LNCAP (cell line): ENCODE results near the gene MITF.

Experiments used
- TF ChIP-seq, protein P1 (sequence below): fragments of 450-650 bp; IDR thresholded peaks from 2 replicates; pipeline ENCODE4 v1.5.1; 2017; ENCODE audit warnings: mild to moderate bottlenecking

MITF gene

GRCh38 chr3:69781593-69781992, 42.3 kb downstream of the MITF start:
- TF ChIP-seq, protein P1, sequence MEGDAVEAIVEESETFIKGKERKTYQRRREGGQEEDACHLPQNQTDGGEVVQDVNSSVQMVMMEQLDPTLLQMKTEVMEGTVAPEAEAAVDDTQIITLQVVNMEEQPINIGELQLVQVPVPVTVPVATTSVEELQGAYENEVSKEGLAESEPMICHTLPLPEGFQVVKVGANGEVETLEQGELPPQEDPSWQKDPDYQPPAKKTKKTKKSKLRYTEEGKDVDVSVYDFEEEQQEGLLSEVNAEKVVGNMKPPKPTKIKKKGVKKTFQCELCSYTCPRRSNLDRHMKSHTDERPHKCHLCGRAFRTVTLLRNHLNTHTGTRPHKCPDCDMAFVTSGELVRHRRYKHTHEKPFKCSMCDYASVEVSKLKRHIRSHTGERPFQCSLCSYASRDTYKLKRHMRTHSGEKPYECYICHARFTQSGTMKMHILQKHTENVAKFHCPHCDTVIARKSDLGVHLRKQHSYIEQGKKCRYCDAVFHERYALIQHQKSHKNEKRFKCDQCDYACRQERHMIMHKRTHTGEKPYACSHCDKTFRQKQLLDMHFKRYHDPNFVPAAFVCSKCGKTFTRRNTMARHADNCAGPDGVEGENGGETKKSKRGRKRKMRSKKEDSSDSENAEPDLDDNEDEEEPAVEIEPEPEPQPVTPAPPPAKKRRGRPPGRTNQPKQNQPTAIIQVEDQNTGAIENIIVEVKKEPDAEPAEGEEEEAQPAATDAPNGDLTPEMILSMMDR = no peak

- TF ChIP-seq, protein P1 = no peak
These were observed 45.8 kb downstream of the MITF start for GRCh38 chr3:69784954-69785514.

DNA sequence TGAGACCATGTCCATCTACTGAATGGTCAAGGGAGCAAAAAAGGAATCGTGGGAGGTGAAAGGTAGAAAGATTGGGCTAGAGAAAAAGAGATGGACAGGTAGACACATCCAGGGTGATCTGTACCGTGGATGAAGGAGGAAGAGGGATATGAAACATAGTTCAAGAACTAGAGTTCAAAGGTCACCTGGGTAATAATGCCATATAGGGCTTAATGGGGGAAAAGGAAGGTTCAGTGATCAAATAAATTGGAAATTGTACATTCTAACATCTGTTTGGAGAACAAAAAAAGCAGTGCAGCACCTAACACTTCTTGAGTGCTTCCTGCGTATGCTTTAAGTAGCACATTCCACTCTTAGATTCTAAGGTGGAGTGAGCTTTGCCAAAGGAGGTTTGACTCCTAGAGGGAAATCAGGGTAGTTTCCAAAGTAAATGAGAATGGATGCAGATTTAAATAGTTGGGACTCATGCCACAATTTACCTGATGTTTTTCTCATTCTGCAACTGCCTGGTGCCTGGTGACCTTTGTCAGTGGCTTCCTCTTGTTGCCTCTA, 46.6 kb downstream of the MITF start:
- TF ChIP-seq, protein P1 = no peak

GRCh38 chr3:69786854-69787253, 47.6 kb downstream of the MITF start:
- TF ChIP-seq, protein P1 = no peak

DNA sequence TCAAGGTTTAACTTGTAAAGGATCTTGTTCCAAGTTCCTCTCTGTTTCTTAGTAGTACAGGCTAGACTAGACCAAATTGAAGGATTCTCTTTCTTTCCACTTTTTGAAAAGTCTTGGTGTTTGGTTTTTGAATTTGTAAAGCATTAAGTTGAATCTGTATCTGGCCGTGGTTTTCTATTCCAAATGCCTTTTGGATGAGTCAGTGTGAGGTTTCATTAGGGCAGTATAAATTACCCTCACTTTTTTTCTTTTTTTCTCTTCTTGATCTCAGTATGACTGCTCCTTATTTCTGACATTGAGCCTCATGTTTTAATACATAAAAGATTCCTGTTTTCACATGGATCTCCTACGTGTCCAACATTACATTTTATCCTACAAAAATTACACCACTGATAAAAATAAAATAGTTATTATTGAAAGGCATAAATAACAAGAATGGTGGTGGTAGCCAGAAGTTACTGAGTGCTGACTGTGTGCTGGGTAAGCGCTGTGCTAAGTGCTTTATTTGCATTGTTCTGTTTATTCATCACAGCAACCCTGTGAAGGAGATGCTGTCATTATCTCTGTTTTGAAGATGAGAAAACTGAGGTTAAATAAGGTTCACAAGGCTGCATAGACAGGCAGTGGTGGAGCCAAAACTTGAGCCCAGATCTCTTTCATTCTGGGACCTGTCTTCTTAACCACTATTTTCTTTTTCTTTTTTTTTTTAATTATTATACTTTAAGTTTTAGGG, 48.3 kb downstream of the MITF start:
- TF ChIP-seq, protein P1 = no peak

- TF ChIP-seq, protein P1 = no peak
These were observed 51.8 kb downstream of the MITF start for GRCh38 chr3:69791106-69791505.

DNA sequence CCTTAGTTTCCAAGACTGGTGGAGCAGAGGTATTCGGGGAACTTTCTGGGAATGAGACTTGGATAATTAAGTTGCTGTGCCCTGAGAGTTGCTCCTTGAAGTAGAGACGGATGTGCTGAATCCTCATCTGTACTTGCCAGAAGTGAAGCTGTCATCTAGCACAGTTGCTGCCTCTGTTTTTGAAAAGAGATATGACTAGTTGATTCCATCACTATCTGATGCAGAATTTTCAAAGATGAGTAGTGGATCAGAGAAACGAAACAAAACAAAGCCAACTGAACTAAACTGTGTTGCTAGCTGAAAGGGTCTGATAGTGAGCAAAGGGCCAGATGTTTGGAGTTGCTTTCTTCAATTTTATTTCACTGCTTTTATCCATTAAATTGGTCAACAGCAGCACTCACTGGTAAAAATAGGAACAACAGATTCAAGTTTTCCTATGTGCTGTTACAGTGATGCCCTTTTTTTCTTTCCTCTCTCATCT, 52.7 kb downstream of the MITF start:
- TF ChIP-seq, protein P1 = peak; percentile 61
